Prostate gland (tissue), 2 donors: ENCODE results near the gene CDKL1.

ENCODE experiments used
- CTCF ChIP-seq, 4 experiments: fragments of 200-600 bp in 2 of 4; fragments of 450-650 bp in 2 of 4; sonication (generic) in 2 of 4; IDR thresholded peaks; 1 replicate in 3 of 4; 2 replicates in 1 of 4; pipeline ENCODE4 v1.5.1; 2016 to 2019; ENCODE audit warnings: antibody characterized with exemption in 4 of 4, mild to moderate bottlenecking in 2 of 4, moderate library complexity in 2 of 4
- POLR2A ChIP-seq: fragments of 450-650 bp; IDR thresholded peaks from one replicate; pipeline ENCODE4 v1.6.1; 2016; ENCODE audit warnings: antibody characterized with exemption, mild to moderate bottlenecking

DNA sequence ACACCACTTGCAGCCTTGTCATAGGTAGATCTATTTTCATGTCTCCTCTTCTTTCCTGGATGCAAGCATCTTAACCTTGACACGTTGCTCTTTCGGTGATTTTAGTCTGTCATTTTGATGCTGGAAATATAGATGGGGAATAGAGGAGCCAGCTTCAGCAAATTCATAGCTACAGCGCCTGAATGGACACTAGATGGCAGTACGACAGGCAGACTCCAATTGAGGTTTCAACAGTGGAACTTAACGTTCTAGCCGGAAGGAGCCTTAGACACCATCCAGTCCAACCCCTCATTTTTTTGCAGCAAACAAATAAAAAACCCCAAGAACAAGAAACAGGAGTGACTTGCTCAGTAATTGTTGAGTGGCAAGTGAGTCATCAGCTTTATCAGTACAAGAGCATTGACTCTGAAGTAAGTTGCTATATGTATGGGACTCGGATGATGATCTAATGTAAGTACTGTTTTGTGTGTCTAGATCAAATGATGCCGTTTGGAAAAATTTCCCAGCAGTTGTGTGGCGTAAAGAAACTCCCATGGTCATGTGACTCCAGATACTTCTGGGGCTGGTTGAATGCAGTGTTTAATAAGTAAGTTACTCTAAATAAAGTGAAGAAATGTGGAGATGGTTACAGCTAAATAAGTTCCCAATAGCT is 75.5 kb downstream of the CDKL1 start:
- TF ChIP-seq CTCF (IDR thresholded peaks at IDR 0.05) (peak; percentile 65 to 81 (median 76)), POLR2A (no peak)
